OCI-LY7 (cell line): ENCODE results near the gene TTC7B.

Source experiments
- CTCF ChIP-seq: fragments of 200-600 bp; sonication (generic); conservative IDR thresholded peaks from 2 replicates; pipeline ENCODE4 v1.5.1; 2014; ENCODE audit warnings: mild to moderate bottlenecking, antibody characterized with exemption, low read length, moderate library complexity, mixed read lengths
- EZH2phosphoT487 ChIP-seq: fragments of 200-600 bp; sonication (generic); IDR thresholded peaks from 2 replicates; pipeline ENCODE4 v1.6.1; 2018; ENCODE audit warnings: low read depth, borderline replicate concordance, mild to moderate bottlenecking, mixed run types, antibody characterized with exemption, low read length, moderate library complexity, mixed read lengths

- no peak for TF ChIP-seq CTCF
- no peak for TF ChIP-seq EZH2phosphoT487
Observed at GRCh38 chr14:90704738-90705392, 111.4 kb downstream of the TTC7B start.
